Pancreas (tissue), 10 donors: ENCODE measurements around the gene RPS16. TPM values are rescaled to one million over a fixed set of nuclear protein-coding genes. Genes with fewer than 3 reads are reported as not detected.

Experiments used
- ATAC-seq, 4 donors: fragments of 200-7000 bp; cut with Tn5 transposase; one replicate each; pipeline versions ENCODE4 v1.8.0 to v1.9.1; 2020; ENCODE audit warnings: mild to moderate bottlenecking in 4 of 4, moderate library complexity in 4 of 4
- DNase-seq, 6 donors: peaks; one replicate each; pipeline ENCODE4 v3.0.0-alpha.2; 2020
- FAIRE-seq: peaks from 2 replicates; lab custom pipeline; 2012; peaks lifted over from hg19 to GRCh38; lab: Jason Lieb, UNC
- H3K27ac ChIP-seq, 4 donors: fragments of 200-600 bp; sonication (generic); 1 replicate in 3 of 4; 2 replicates in 1 of 4; pipeline versions ENCODE4 v1.5.0 to v1.8.0; 2020
- H3K27me3 ChIP-seq, 4 donors: fragments of 200-600 bp; one replicate each; pipeline ENCODE4 v1.8.0; 2021
- H3K36me3 ChIP-seq, 3 donors: fragments of 200-600 bp; sonication (generic) in 1 of 3; one replicate each; pipeline versions ENCODE4 v1.5.0 to v1.8.0; 2020 to 2021
- H3K4me1 ChIP-seq, 3 donors: fragments of 200-600 bp; one replicate each; pipeline ENCODE4 v1.8.0; 2021
- H3K4me3 ChIP-seq, 4 donors: fragments of 200-600 bp; sonication (generic) in 2 of 4; one replicate each; pipeline versions ENCODE4 v1.5.0 to v1.8.0; 2020 to 2021
- H3K9me3 ChIP-seq, 4 donors: fragments of 200-600 bp; one replicate each; pipeline ENCODE4 v1.8.0; 2021
- WGBS, 2 donors: extraction: QIAGEN DNeasy Blood & Tissue Kit; methylation state at CpG; one replicate each; pipeline ENCODE4 v1.1.7; 2013; 5-methylcytosine and 5-hydroxymethylcytosine counted together
- intact Hi-C, 3 donors: fragments of 100-400 bp; cut with DNase I; formaldehyde crosslinking; loops; one replicate each; pipeline versions ENCODE4 v1.11.1 to v1.14.2; 2022
- polyA plus RNA-seq, 2 donors: library from polyadenylated mRNA; stranded (reverse); fragments of 200-250 nt; gene quantifications; one replicate each; pipeline ENCODE4 v1.2.3, GENCODE V29; 2013
- total RNA-seq, 6 donors: library from RNA; stranded (reverse); fragmentation: NEBNext Ultra II Directional in 4 of 6; extraction: Animal tissue kit (Norgen Biotek cat#: 25700) in 4 of 6; gene quantifications; one replicate each; pipeline versions ENCODE4 v1.2.1 to v1.2.4, GENCODE V29; 2021 to 2023
- TF ChIP-seq, protein P1 (sequence below), 4 donors: fragments of 200-600 bp; sonication (generic) in 3 of 4; IDR thresholded peaks; one replicate each; pipeline versions ENCODE4 v1.5.0 to v1.8.0; 2021; ENCODE audit warnings: antibody characterized with exemption in 4 of 4
- donor health status: healthy with polysubstance abuse.
- donor health status: DM: no; HTN: no; CAD: no; lungs with moderate emphysema.
- donor health status: DM: no; HTN: no; CAD: no.
- donor health status: control.
- donor health status: control.
- donor health status: Bipolar disorder and iron deficiency.
- donor health status: DM: yes; HTN: yes; CAD: no.
- donor health status: DM: no; HTN: no; CAD: no.
- donor health status: DM: no; HTN: no; CAD: no.
- donor health status: DM: yes; HTN: yes; CAD: no.

The RPS16 gene
- total and polyA plus RNA-seq, 8 donors, result 920 to 1,759 (median 1,249) TPM

DNA sequence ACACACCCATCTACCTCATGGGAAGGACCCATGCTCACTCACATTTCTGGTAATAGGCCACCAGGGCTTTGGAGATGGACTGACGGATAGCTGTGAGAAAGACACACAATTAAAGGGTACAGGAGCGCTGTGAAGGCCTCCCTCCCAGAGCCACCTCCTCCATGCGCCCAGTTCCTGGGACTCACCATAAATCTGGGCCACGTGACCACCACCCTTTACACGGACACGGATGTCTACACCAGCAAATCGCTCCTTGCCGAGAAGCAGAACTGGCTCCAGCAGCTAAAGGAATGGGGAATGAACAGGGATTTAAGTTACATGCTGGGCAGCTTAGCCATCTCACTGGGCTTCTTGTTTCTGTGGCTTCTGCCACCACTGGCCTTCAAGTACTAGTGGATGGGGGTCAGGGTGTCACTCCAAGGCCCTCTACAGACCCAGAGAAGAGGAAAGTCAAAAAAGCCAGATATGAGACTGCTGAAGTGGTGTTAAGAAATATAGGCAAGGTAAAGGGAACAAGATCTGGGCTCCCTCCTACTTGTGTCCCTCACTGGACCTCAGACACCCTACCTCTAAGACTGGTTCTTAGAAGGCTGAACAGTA is 2.2 kb downstream of the RPS16 start:
- Histone ChIP-seq H3K9me3 (no peaks in the 10 kb centered on the region), H3K36me3 (peaks cover 4 to 26% (median 8%) of the 10 kb centered on the region in 3 donors), H3K4me3 (no peak overlapping the region), H3K4me1 (peaks cover 10 to 18% (median 11%) of the 10 kb centered on the region in 3 donors), H3K27me3 (no peaks in the 10 kb centered on the region), H3K27ac (no peak overlapping the region)
- WGBS, 2 donors, result 94 to 96% methylated on average over 8 of the region's 8 CpGs
- ATAC-seq, result no peak
- no peak for DNase-seq
- intact Hi-C loops, result no loop called here
- TF ChIP-seq, protein P1, sequence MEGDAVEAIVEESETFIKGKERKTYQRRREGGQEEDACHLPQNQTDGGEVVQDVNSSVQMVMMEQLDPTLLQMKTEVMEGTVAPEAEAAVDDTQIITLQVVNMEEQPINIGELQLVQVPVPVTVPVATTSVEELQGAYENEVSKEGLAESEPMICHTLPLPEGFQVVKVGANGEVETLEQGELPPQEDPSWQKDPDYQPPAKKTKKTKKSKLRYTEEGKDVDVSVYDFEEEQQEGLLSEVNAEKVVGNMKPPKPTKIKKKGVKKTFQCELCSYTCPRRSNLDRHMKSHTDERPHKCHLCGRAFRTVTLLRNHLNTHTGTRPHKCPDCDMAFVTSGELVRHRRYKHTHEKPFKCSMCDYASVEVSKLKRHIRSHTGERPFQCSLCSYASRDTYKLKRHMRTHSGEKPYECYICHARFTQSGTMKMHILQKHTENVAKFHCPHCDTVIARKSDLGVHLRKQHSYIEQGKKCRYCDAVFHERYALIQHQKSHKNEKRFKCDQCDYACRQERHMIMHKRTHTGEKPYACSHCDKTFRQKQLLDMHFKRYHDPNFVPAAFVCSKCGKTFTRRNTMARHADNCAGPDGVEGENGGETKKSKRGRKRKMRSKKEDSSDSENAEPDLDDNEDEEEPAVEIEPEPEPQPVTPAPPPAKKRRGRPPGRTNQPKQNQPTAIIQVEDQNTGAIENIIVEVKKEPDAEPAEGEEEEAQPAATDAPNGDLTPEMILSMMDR (IDR thresholded peaks at IDR 0.05), result no peak
- no peak for FAIRE-seq

DNA sequence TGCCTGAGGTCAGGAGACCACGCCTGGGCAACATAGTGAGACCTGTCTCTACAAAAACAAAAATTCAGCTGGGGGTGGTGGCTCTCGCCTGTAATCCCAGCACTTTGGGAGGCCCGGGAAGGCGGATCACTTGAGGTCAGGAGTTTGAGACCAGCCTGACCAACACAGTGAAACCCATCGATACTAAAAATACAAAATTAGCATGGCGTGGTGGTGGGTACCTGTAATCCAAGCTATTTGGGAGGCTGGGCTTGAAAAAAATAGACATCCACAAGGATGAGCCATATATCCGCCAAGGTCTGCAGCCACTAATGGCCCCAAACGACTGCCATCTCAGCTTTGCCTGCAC is 3.1 kb downstream of the RPS16 start:
- 97 to 99% methylated on average over 8 of the region's 8 CpGs for WGBS, 2 donors
- H3K4me1 ChIP-seq, result peaks cover 10 to 19% (median 11%) of the 10 kb centered on the region in 3 donors

DNA sequence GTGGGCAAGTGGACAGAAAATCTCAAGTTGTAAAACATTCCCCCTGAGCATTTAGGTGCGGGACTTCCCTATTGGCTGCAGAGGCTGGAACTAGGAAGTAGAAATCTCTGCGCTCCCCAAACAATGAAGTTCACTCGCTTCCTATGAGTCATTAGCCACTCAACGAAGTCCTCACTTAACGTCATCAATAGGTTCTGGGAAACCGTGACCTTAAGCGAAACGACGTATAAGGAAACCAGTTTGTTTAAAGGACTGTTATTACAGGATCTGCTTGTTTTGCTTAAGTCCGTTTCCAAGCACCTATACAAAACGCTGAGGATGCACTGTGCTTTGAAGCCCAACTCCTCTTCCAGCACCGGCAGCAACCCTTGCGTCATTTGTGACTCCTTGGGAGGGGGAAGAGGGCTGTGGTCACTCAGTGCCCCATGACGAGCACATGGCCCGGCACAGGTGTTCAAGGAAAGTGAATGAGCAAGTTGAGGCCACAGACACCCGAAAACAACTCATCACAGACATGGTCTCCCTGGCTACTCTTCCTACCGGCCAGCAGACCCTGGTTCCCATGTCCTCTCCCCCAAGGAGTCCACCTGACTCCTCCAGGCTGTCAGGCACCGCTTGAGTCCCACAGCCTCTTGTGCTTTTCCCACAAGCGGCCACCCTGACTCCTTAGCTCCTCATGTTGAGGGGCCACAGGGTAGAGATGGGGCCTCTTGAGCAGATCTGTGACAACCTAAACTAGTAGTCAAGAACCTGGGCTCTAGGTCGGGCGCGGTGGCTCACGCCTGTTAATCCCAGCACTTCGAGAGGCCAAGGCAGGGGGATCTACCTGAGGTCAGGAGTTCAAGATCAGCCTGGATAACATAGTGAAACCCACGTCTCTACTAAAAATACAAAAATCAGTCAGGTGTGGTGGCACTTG is 4.8 kb downstream of the RPS16 start:
- DNase-seq, result no peak
- intact Hi-C loops, result no loop called here
- TF ChIP-seq, protein P1 (IDR thresholded peaks at IDR 0.05), result no peak
- peaks cover 10 to 16% (median 11%) of the 10 kb centered on the region in 3 donors for H3K4me1 ChIP-seq
- H3K4me3 ChIP-seq, result no peak overlapping the region
- peak in 3 of 4 donors; percentile 7 to 47 (median 32) for ATAC-seq
- peaks cover 4 to 26% (median 8%) of the 10 kb centered on the region in 3 donors for H3K36me3 ChIP-seq
- no peak for FAIRE-seq
- peak overlapping the region in 3 of 4 donors; percentile 29 to 68 (median 50) for H3K27ac ChIP-seq
- 76 to 78% methylated on average over 25 of the region's 25 CpGs for WGBS, 2 donors
- no peaks in the 10 kb centered on the region for H3K9me3 ChIP-seq
- no peaks in the 10 kb centered on the region for H3K27me3 ChIP-seq

More for the DNA sequence above, 3.1 kb downstream of the RPS16 start:
- no peak for FAIRE-seq
- no peak overlapping the region for H3K4me3 ChIP-seq
- ATAC-seq, result no peak
- no peaks in the 10 kb centered on the region for H3K9me3 ChIP-seq
- H3K27ac ChIP-seq, result no peak overlapping the region
- no peaks in the 10 kb centered on the region for H3K27me3 ChIP-seq
- DNase-seq, result no peak
- H3K36me3 ChIP-seq, result peaks cover 4 to 26% (median 8%) of the 10 kb centered on the region in 3 donors
- TF ChIP-seq, protein P1 (IDR thresholded peaks at IDR 0.05), result no peak
- intact Hi-C loops, result no loop called here

DNA sequence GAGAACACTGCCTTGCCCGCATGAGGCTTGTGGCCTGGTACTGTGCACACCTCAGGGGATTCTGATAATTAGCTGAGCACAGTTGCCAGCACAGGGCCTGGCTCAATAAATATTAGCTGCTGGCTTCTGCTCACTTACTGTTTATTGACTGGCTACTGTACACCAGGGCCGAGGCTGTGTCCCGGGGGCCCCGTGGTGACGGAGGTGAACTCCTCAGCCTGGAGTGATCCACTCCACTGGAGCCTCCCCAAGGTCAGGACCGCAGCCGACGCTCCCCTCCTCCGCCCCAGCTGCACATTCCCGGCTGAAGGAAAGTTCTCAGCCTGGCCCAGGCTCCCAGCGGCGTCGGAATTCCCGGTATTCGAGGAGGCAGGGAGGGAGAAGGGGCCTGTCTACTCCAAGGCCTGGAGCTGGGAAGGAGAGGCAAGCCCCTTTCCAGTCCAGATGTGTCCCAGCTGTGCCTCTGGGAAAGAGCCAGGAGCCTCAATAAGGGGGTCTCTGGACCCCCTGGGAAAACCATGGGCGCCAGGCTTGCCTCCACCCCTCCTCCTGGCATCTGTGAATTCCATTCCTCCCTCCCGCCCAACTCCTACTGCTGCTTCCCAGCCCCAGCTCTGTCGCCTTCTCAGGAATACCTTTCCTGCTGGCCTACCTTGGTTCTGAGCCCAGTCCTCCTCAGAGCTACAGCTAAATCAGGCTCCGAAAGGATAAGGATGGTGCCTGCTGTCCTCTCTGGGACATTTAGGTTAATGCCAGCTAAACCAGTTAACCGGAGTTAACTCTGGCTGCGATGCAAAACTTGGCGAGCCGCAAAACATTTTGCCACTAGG is 7.3 kb downstream of the RPS16 start:
- FAIRE-seq (no peak), ATAC-seq (peak; percentile 40 to 79 (median 56)), DNase-seq (peak in 4 of 6 donors; percentile 43 to 66 (median 52))
- WGBS, 2 donors, result 30 to 32% methylated on average over 23 of the region's 23 CpGs
- no peaks in the 10 kb centered on the region for H3K27me3 ChIP-seq
- H3K4me1 ChIP-seq, result peaks cover 0 to 4% (median 0%) of the 10 kb centered on the region in 3 donors
- H3K4me3 ChIP-seq, result no peak overlapping the region
- peaks cover 4 to 17% (median 8%) of the 10 kb centered on the region in 3 donors for H3K36me3 ChIP-seq
- intact Hi-C loops, result no loop called here
- H3K9me3 ChIP-seq, result no peaks in the 10 kb centered on the region
- TF ChIP-seq, protein P1 (IDR thresholded peaks at IDR 0.05), result no peak
- peak overlapping the region; percentile 8 to 60 (median 50) for H3K27ac ChIP-seq
